ENCODE data around the gene KCNJ11. TPM values are rescaled to one million over a fixed set of nuclear protein-coding genes. Genes with fewer than 3 reads are reported as not detected.

KCNJ11 gene
- total RNA-seq, 4 donors from 2014 or later, result 0.66 to 4.0 (median 1.1) TPM

DNA sequence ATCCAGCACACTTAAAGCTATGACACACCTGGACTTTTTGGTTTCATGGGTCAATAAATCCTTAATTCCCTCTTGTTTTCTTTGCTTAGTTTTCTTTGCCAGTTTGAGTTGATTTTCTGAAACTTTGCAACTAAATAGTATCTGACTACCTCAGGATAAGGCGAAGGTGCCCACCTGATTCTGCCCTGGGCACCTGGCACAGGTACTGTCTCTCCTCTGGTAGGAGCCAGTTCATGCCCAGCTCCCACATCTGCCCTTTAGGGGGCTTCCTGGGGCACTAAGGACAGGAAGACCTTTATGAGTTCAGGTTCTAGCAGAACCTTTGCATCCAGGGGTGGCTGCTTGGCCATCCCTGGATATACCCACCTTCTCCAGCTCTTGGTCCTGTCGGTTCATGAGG is 19.6 kb upstream of the KCNJ11 start:
- TF ChIP-seq, protein P1, sequence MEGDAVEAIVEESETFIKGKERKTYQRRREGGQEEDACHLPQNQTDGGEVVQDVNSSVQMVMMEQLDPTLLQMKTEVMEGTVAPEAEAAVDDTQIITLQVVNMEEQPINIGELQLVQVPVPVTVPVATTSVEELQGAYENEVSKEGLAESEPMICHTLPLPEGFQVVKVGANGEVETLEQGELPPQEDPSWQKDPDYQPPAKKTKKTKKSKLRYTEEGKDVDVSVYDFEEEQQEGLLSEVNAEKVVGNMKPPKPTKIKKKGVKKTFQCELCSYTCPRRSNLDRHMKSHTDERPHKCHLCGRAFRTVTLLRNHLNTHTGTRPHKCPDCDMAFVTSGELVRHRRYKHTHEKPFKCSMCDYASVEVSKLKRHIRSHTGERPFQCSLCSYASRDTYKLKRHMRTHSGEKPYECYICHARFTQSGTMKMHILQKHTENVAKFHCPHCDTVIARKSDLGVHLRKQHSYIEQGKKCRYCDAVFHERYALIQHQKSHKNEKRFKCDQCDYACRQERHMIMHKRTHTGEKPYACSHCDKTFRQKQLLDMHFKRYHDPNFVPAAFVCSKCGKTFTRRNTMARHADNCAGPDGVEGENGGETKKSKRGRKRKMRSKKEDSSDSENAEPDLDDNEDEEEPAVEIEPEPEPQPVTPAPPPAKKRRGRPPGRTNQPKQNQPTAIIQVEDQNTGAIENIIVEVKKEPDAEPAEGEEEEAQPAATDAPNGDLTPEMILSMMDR (IDR thresholded peaks at IDR 0.05; ENCODE audit: low read depth), result no peak

DNA sequence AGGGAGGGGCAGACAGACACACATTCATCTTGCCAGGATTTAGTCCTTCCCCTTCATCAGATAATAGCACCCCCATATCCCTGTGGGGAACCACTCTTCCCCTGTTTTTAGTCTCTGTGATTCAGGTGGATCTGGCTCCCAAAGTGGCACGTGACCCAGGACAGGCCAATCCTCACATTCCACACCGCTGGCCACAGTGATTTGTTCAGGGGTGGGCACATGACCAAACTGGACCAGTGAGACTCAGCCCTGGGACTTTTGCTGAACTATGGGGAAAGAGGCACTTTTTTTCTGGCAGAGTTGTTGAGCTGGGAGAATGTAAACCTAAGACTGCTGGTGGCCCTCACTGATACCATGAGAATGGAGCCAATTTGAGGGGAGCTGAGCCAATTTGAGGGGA is 19.1 kb upstream of the KCNJ11 start:
- TF ChIP-seq, protein P1 (IDR thresholded peaks at IDR 0.05; ENCODE audit: low read depth), result no peak

DNA sequence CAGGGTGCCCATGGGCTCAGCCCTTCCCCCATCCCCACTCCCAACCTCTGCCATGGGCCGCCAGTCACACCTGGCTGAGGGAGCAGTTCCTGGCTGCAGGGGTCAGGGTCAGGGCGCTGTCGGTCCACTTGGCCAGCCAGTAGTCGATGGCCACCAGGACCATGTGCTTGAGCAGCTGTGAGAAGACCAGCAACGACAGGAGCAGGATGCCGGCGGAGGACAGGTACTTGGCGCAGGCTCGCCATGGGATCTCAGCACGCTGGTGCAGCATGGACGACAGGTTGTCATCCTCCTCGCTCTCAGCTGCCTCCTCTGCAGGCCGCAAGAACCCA is 18.3 kb upstream of the KCNJ11 start:
- TF ChIP-seq, protein P1 (IDR thresholded peaks at IDR 0.05; ENCODE audit: low read depth), result no peak

DNA sequence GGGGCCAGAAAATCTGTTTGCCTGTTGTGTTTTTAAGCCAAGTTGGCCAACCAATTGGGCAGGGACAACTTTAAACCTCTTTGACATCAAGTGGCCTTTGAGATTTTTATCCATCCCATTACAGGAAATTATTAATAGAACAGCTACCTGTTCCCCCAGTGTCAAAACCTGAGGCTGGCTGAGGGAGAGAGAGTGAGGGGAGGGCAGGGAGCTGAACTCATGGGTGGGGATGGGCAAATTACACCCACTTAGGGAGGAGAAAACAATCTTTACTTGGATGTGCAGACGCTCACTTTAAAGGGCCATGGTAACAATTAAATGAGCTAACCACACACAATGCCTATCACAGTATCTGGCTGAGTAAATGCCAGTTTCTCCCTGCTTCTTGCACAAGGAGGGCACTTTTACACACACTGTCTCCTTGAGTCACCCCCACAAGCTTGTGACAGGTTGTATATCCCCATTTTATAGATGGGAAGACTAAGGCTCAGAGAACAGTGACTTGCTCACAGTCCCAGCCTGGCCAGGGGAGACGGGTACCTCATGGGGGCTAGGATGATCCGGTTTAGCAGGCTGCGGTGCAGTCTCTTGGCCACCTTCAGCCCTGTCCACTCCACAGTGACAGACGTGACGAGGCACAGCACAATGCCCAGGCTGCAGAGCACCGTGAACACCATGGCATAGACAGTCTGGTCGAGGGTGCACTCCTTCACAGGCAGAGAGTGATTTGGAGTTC is 17.8 kb upstream of the KCNJ11 start:
- TF ChIP-seq, protein P1 (IDR thresholded peaks at IDR 0.05; ENCODE audit: low read depth), result no peak

DNA sequence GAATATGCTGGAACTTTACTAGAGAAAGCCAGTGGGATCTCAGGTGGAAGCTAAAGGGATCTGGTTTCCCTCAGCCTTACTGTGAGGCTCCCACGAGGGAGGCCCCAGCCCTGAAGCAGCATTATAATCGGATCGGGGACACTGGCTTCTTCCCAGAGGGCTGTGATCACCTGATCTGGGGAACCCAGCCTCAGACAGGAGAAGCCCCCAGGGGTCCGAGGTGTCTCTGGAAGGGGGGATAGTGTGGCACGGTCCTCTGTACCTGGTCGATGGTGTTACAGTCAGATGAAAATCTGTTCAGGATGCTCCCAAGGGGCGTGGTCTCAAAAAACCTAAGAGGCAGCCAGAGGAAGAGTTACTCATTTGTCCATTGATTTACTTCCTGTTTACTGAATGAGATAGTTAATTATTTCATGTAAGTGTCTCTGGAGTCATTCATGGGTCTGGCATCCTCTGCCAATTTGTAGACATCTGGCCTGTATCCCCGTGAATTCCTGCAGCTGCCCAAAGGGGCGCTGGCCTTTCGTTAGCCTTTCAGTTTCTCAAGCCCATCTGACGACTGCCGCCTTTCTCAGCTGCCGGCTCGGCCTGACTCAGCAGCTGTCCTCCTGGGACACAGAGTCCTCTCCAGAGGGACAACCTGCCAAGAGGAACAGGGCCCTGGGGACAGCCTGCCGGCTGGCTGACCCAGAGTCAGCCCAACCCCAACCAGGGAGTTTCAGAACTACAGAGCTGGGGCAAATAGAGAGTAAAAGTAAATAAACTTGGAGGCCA is 17.0 kb upstream of the KCNJ11 start:
- TF ChIP-seq, protein P1 (IDR thresholded peaks at IDR 0.05; ENCODE audit: low read depth), result no peak

DNA sequence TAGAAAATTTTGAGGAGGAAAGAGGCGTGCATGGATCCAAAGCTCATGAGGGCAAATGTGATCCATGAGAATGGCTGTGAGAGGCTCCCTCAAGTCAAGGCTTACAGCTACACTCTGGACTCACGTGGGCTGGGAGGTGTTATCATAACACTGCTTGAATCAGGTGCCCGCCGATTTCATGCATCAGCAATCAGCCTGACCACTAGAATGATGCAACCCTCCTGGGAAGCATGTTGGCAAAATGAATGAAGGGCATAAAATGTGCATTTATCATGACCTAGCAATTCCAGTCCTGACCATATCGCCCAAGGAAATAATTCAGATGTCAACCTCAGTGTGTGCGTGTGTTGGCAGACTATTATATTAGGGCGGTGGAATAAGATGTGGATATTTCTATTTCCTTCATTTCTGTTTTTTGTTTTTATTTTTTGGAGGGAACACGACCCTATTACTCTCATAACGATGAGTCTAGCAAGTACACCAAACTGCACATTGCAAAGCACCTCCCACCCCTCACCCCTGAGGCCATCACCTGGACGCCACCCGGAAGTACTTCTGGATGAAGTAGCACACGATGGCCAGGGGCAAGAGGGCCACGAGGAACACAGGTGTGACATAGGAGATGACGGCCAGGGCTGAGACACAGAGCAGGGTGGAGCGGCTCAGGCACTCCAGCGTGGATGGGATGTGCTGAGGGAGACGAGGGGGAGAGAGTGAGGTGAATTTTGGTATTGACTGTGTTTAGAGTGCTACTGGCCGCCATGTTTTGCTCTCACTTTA is 15.7 kb upstream of the KCNJ11 start:
- TF ChIP-seq, protein P1 (IDR thresholded peaks at IDR 0.05; ENCODE audit: low read depth), result no peak

DNA sequence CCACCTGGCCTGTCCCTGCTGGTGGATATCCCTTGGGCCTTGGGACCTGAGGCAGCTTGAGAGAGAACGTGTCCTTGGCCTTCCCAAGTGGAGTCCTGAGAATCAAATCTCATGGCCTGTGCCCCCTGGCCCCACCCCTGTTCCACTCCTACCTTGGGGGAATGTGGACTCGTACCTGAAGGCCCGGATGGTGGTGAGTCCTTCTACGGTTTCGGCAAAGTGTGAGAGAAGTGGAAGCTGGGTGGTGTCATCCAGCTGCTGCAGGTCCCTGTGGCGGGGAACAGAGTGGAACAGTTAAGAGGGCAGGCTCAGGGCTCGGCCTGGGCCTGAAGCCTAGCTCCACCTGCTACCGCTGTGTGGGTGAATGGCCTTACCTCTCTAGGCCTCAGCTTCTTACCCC is 14.0 kb upstream of the KCNJ11 start:
- TF ChIP-seq, protein P1 (IDR thresholded peaks at IDR 0.05; ENCODE audit: low read depth), result no peak

Measured in subcutaneous adipose tissue (tissue), 4 donors.